Activated CD8-positive, alpha-beta memory T cell treated with anti-CD3 and anti-CD28 coated beads for 36 hours (primary cell): ENCODE data around the gene TMEM107. TPM values are rescaled to one million over a fixed set of nuclear protein-coding genes. Genes with fewer than 3 reads are reported as not detected.

Experiments used
- CTCF ChIA-PET: fragments of 350-600 bp; sonication (Branson Sonifier 250); formaldehyde crosslinking; loops from one replicate; lab custom pipeline; 2021; ENCODE audit warnings: antibody characterized with exemption; lab: Charles Lee
- POLR2A ChIA-PET: fragments of 350-600 bp; sonication (Branson Sonifier 250); formaldehyde crosslinking; loops from one replicate; lab custom pipeline; 2021; ENCODE audit warnings: antibody characterized with exemption; lab: Charles Lee
- total RNA-seq, 2 experiments: library from RNA; stranded (reverse); gene quantifications; one replicate each; pipeline ENCODE4 v1.2.3, GENCODE V29; 2021

The TMEM107 gene
- total RNA-seq, 2 experiments from 2014 or later = 20.2 to 21.0 TPM

DNA sequence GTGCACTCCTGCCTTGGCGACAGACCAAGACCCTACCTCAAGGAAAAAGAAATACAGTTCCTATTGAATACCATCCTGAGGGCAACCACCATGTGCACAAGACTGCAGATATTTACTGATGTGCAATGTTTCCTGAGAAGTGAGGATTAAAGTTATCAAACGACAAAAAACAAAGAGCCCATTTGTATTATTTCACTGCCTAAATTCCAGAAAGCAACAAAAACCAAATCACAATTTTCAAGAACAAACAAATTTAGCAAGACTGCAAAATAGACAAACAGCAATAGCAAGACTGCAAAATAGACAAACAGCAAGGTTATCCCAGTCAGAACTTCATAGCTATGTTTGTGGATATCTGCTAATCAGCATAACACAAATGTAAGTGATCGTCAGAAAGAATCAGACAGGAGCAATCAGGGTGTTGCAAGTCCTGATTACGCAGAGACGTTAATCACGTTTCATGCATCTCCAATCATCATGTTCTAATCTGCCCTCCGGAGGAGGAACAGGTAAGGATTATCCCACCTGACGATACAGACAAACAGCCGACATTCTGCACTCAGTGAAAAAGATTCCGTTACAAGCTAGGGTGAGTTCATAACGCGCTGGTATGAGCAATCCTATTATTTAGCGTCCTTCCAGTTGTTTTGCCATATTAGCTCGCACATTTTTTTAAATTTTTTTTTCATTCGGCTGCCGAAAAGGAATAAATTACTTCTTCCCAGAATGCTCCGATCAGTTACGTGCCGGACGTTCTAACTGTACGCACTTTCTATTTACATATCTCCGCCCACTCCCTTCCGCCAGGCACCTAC is 2.9 kb downstream of the TMEM107 start:
- ChIA-PET CTCF (interaction anchor here (0.8 to 2.5 kb wide), 7 partner anchors 9 to 122 kb away, joined by 3 to 8 read pairs (median 5); partner anchors contain the start of gene SLC25A35), POLR2A (interaction anchor here (0.6 to 1.3 kb wide), 24 partner anchors 11 to 486 kb away, joined by 3 to 56 read pairs (median 9); partner anchors contain the start of genes AURKB, BORCS6, CTC1 and HES7)

DNA sequence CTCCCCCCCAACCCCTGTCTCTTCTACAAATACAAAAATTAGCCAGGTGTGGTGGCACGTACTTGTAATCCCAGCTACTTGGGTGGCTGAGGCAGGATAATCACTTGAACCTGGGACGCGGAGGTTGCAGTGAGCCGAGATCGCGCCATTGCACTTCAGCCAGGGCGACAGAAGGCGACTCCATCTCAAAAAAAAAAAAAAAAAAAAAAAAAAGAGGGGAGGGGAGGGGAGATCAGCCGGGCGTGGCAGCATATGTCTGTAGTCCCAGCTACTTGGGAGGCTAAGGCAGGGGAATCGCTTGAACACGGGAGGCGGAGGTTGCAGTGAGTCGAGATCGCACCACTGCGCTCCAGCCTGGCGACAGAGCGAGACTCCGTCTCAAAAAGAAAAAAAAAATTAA is 6.0 kb downstream of the TMEM107 start:
- ChIA-PET POLR2A (interaction anchor here (0.6 kb wide), 1 partner anchor 38 kb away, joined by 3 read pairs; no protein-coding TSS in a partner anchor), CTCF (interaction anchor here (1.1 kb wide), 1 partner anchor 10 kb away, joined by 3 read pairs; no protein-coding TSS in a partner anchor)

DNA sequence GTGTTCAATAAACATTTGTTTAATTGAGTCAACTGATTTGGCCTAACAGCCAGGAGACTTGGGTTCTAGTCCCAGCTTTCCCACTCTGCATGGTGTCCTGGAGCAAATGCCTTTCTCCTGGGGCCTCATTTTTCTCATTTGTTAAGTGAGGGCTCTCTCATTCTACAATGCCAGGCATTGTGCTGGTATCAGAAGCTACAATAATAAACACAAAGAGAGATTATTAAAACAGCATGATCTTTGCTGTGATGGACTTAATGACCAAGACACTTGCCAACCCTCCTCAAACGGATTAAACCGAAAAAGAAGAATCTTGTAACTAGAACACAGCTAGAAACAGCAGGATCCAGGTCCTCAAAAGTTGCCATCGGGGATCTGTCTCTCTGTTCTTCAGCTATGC is 8.7 kb downstream of the TMEM107 start:
- ChIA-PET POLR2A (interaction anchor here (0.9 kb wide), 1 partner anchor 9 kb away, joined by 3 read pairs; the partner anchor contains the start of gene TMEM107), CTCF (interaction anchor here (1.5 kb wide), 1 partner anchor 81 kb away, joined by 4 read pairs; the partner anchor contains the start of gene CTC1)

DNA sequence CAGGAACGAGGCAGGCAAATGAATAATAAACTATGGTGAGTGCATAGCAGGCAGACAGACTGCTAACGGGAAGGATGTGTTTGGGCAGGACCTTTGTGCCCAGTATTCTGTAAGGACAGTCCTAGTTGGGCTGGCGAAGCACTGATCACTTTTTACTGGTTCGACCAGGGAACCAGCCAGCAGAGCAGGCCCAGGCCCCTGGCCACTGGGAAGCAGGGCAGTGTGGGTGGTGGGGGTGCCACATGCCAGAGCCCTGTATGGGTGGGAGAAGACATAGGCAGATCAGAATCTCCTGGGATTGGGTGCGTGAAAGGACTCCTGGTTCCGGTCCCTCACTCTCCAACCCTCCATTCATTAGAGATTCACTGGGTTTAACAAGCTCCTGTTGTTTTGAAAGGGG is 9.4 kb downstream of the TMEM107 start:
- ChIA-PET POLR2A (no interaction called here), CTCF (interaction anchor here (1.5 kb wide), 1 partner anchor 81 kb away, joined by 4 read pairs; the partner anchor contains the start of gene CTC1)

DNA sequence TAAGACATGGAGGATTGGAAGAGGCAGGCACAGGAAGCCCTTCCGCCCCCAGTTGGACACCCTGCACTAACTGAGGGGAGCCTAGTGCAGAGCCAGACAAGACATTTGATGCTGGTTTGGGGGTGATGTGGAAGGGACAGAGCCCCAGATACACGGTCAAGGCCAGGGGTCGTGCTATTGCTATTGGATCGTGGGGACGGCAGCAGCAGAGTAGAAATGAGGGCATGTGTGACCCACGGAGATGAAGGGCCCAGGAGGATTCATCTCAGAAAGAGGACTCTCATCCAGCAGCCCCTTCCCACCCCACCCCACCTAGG is 11.4 kb downstream of the TMEM107 start:
- ChIA-PET CTCF (interaction anchor here (1.3 to 1.6 kb wide), 4 partner anchors 8 to 39 kb away, joined by 3 to 8 read pairs (median 4); no protein-coding TSS in a partner anchor), POLR2A (interaction anchor here (0.9 to 5.0 kb wide), 5 partner anchors 9 to 131 kb away, joined by 3 to 56 read pairs (median 4); partner anchors contain the start of genes PER1 and SLC25A35)

DNA sequence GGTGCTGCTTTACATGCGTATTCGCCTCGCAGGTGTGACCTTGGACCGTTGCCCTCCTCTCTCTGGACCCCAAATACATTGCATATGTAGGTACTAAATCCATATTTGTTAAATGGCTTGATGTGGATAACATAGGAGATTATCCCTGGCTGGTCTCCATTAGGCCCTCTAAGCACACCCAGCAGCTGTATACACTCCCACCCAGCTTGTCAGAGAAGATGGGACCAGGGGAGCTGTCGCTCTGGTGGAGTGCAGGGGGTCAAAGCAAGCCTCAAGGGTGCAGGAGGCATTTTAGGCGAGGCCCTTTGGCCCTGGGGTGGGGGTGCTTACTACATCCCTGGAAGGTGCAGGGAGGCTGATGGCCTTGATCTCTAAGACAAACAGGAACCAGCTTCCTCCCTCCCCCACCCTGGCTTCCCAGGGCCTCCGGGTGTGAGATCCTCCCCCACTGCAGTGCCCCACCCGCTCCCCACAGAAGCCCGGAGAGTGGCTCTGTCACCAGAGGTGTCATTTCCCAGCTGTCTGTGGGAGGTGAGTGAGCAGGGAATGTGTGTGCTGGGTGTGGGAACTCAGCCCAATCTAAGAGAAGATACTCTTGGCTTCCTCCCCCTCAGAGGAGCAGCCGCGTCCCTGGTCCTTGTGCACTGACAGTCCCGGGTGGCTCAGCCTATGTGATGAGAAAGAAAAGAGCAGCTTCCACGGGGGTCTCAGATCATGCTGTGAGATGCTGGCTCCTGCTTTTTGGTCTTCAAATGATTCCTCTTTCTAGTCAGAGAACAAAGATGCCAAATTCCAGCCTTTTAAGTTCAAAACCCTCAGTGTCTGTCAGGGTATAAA is 12.0 kb downstream of the TMEM107 start:
- ChIA-PET CTCF (interaction anchor here (0.8 to 1.6 kb wide), 8 partner anchors 9 to 46 kb away, joined by 3 to 8 read pairs (median 3); partner anchors contain the start of gene AURKB), POLR2A (interaction anchor here (0.5 to 5.0 kb wide), 8 partner anchors 8 to 131 kb away, joined by 3 to 56 read pairs (median 4); partner anchors contain the start of genes PER1, SLC25A35 and TMEM107)

DNA sequence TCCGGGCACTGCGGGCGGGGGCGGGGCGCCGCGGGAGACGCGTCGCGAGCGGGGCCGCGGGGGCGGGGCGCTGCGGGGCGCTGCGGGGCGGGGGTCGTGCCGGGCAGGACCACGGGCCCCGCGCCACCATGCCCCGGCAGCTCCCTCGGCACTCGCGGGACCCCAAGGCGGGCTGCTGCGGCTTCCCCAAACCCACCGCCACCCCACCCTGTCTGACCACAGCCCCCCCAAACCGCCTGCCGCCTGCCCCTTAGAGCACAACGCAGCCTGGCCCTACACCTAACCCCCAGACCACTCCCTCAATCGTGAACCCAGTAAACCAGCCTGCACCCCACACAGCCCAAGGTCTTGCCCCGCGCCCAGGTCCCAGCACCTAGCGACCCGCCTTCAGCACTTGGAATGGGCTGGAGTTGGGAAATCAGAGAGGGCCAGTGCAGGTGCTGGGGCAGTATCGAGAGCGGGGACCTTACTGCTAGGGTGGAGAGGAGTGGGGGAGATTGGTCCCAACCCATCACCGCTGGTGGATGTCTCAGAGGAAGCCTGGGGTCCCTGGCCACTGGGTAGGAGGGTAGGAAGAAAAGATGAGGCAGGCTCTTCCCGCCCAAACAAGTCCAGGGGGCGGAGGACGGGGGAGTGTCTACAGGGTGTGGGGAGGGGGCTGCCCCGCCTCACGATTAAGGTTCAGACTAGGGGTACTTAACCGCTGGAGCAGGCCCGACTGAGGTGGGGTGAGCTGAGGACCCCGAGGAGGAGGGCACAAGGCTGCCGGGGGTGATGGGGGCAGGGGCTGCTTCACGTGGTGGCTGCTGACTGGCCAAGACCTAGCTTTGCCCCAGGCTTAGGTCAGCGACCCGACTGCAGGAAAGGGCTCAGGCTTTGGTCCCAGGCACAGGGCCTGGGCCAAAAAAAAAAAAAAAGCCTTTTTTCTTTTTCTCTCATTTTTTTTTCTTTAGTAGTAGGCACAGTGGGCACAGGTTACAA is 12.9 kb downstream of the TMEM107 start:
- ChIA-PET POLR2A (interaction anchor here (0.9 to 5.0 kb wide), 6 partner anchors 10 to 132 kb away, joined by 3 to 56 read pairs (median 7); partner anchors contain the start of genes PER1, SLC25A35 and TMEM107), CTCF (interaction anchor here (0.8 to 1.8 kb wide), 9 partner anchors 8 to 47 kb away, joined by 3 to 8 read pairs (median 3); partner anchors contain the start of gene AURKB)

DNA sequence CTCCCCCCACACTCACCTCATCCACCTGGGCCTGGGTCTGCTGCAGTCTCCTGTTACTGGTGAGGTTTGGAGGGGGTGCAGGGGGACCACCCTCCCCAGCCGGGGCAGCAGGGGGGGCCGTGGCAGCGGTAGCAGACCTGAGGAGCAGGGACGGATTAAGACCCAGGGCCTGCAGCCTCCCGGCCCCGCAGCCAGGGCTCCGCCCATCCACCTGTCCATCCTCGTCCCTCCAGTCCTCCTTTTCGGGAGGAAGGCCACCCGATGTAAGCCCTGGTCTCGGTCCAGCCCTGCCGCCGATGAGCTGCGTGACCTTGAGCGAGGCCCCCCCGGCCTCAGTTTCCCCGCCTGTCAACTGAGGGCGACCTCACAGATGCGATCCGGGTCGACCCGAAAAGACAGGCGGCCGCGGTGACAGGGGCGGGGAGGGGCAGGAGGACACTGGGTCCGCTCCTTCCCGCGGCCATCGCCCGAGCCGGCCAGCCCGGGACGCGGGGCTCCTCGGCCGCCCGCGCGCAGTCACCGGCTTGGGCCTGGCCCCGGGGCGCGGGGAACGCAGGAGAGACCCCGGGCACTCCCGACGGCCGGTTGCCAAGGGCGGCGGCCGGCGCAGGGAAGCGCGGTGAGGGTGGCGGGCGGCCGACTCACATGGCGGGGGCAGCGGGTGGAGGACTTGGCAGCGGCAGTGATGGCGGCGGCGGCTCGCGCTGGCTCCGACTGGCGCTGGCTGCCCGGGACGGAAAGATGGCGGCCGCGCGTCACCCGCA is 13.8 kb downstream of the TMEM107 start, which contains the start of gene VAMP2:
TSS of gene VAMP2 (minus strand) at position 716 of the 764 bp plus-strand sequence. CDS start at position 647, 69 bp downstream.
- CTCF ChIA-PET = interaction anchor here (1.8 to 4.9 kb wide), 2 partner anchors 24 to 43 kb away, joined by 4 to 28 read pairs; no protein-coding TSS in a partner anchor
- POLR2A ChIA-PET = interaction anchor here (5.0 kb wide), 1 partner anchor 11 kb away, joined by 56 read pairs; no protein-coding TSS in a partner anchor

DNA sequence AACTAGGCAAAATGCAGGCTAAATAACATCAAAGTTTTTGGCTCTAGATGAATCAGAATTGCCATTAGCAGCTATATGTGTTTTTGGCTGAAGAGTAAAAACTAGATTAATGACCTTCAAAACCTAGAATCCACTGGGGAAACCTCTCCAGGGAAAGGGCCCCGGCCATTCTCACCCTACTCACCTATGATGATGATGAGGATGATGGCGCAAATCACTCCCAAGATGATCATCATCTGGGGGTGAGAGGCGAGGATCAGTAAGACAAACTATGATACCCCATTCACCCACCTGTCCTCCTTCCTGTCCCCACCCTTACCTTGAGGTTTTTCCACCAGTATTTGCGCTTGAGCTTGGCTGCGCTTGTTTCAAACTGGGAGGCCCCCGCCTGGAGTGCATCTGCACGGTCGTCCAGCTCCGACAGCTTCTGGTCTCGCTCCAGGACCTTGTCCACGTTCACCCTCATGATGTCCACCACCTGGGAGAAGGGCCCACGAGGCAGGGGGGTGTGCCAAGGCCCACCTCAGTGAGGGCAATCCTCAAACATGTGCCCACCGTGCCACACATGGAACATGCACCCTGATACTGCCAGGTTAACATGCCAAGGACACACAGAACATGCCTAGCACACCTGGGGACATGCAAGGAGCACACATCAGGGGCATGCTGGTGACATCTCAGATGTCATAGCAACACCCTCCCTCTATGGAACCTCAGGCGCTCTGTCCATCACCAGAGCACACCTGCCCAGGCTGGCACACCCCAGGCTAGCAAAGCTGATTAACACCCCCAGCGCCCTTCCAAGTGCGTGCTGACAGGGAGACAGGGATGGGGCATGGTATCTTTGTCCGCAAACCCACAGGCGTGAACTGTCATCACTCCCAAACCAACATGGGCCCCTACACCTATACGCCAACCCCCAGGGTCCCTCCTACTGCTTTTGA is 14.6 kb downstream of the TMEM107 start:
- ChIA-PET CTCF (interaction anchor here (0.6 to 4.9 kb wide), 5 partner anchors 12 to 87 kb away, joined by 3 to 28 read pairs (median 4); partner anchors contain the start of gene PFAS), POLR2A (interaction anchor here (5.0 kb wide), 1 partner anchor 12 kb away, joined by 56 read pairs; no protein-coding TSS in a partner anchor)

DNA sequence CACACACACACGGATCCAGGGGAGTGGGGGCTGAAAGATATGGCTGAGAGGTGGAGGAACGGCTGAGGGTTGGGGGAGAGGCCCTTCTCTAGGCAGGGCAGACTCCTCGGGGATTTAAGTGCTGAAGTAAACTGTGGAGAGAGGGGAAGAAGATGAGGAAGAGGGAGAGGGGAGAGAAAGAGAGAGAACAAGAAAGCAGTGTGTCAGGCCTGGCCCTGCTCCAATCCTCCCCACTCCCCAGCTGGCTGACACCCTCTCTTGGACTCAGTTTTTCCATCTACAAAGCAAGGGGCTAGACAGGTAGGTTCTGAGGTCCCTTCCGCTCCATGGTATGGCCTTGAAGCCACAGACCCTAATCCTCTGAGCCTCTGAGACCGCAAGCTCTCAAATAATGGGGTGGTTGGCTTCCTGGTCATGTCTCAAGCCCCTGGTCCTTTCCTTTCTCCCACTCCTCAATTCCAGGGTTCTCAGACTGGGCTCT is 15.4 kb downstream of the TMEM107 start:
- ChIA-PET POLR2A (interaction anchor here (5.0 kb wide), 1 partner anchor 13 kb away, joined by 56 read pairs; no protein-coding TSS in a partner anchor), CTCF (interaction anchor here (0.6 to 4.9 kb wide), 6 partner anchors 9 to 88 kb away, joined by 3 to 28 read pairs (median 4); partner anchors contain the start of gene PFAS)

DNA sequence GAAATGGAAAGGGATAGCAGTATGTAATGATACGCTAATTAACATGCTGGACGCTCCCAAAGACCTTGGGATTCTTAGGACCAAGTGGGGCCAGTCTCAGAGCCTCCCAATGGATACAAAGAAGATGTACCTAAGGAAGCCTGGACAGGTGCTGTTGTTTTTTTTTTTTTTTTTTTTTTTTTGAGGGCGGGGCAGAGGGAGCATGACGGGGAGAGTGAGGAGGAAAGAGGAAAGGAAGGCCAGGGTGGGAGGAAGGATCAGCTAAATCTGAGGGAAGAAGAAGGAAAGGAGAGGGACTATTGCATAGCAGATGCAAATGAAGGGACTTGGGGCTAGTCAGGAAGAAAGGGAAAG is 16.0 kb downstream of the TMEM107 start:
- CTCF ChIA-PET = interaction anchor here (1.0 to 4.9 kb wide), 5 partner anchors 10 to 41 kb away, joined by 3 to 28 read pairs (median 4); no protein-coding TSS in a partner anchor
- POLR2A ChIA-PET = interaction anchor here (5.0 kb wide), 1 partner anchor 13 kb away, joined by 56 read pairs; no protein-coding TSS in a partner anchor

DNA sequence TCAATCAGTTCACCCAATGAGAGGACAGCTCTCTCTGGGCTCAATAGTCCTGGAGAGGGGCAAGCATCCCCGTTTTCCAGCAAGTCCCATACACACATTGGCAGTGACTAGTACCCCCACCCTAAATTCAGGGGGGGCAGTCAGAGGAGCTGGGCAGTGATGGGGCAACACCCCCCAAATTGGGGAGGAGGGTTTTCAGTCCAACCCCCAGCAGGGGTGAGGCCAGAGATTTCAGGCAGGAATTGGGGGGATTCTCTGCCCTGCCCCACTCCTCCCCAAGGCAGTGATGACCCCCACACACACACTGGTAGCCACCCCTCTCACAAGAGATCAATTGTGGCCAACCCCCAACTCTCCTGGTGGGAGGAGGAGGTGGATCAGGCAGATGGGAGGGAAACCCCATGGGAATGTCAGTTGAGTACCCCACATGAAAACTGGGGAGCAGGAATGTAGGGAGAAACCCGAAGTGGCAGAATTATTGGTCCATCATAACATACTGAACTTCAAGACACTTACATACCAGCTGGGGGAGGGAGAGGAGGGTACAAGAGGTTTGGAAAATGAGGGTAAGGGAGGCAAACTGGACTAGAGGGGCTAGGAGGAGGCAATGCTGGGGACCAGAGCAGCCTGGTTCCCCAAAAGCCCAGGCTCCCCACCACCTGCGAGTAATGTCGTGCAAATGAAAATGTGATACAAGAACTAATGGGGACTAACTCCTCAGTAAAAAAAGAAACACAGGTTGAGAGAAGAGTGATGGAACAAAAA is 16.5 kb downstream of the TMEM107 start:
- CTCF ChIA-PET = interaction anchor here (1.0 to 4.9 kb wide), 9 partner anchors 9 to 80 kb away, joined by 3 to 28 read pairs (median 6); partner anchors contain the start of gene ALOXE3
- POLR2A ChIA-PET = interaction anchor here (2.4 to 5.0 kb wide), 2 partner anchors 14 kb away, joined by 14 to 56 read pairs; no protein-coding TSS in a partner anchor

DNA sequence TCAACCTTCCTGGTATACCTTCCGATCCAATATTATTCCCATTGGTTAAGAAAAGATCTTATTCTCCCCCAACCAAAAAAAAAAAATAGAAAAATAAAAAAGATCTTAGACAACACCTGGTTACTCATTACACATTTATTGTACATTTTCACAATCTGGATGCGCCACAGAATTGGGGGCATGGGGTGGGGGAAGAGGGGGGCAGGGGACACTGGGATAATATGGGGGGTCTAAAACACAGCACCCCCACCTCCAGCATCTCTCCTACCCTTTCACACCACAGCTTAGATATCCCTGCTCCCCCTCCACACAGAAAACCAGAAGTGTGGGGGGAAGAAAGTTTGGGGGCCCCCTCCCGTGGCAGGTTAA is 17.2 kb downstream of the TMEM107 start:
- POLR2A ChIA-PET = interaction anchor here (2.4 kb wide), 1 partner anchor 14 kb away, joined by 14 read pairs; no protein-coding TSS in a partner anchor
- CTCF ChIA-PET = interaction anchor here (1.3 to 4.9 kb wide), 9 partner anchors 9 to 132 kb away, joined by 3 to 28 read pairs (median 8); partner anchors contain the start of gene ALOXE3
